WTC11 (cell line): Measurements from ENCODE around the gene COMMD6. TPM values are rescaled to one million over a fixed set of nuclear protein-coding genes. Genes with fewer than 3 reads are reported as not detected.

ENCODE experiments used
- ATAC-seq: fragments of 200-7000 bp; cut with Tn5 transposase; 2 replicates; pipeline ENCODE4 v1.10.0; 2021; ENCODE audit warnings: mild to moderate bottlenecking, moderate library complexity
- CTCF ChIA-PET: fragments of 300-600 bp; sonication (Branson Sonifier 250); formaldehyde crosslinking; loops from one replicate; lab custom pipeline; 2021; ENCODE audit warnings: antibody characterized with exemption; lab: Charles Lee
- POLR2A ChIA-PET: fragments of 350-600 bp; sonication (Branson Sonifier 250); formaldehyde crosslinking; loops from one replicate; lab custom pipeline; 2021; ENCODE audit warnings: antibody characterized with exemption; lab: Charles Lee
- DNase-seq: peaks from one replicate; pipeline ENCODE4 v3.0.0; 2021; ENCODE audit warnings: low spot score
- H3K27ac Mint-ChIP-seq: 2 replicates; pipeline ENCODE4 v1.8.0; 2021; ENCODE audit warnings: mixed read lengths
- H3K27me3 Mint-ChIP-seq: 2 replicates; pipeline ENCODE4 v1.8.0; 2021; ENCODE audit warnings: low read depth, mild to moderate bottlenecking, moderate library complexity, mixed read lengths
- H3K36me3 Mint-ChIP-seq: 2 replicates; pipeline ENCODE4 v1.8.0; 2021; ENCODE audit warnings: mixed read lengths
- H3K4me1 Mint-ChIP-seq: 2 replicates; pipeline ENCODE4 v1.8.0; 2022; ENCODE audit warnings: mixed read lengths
- H3K4me3 Mint-ChIP-seq: 2 replicates; pipeline ENCODE4 v1.8.0; 2021; ENCODE audit warnings: mild to moderate bottlenecking, moderate library complexity, mixed read lengths
- H3K9me3 Mint-ChIP-seq: 2 replicates; pipeline ENCODE4 v1.8.0; 2021; ENCODE audit warnings: mixed read lengths
- ELF4 ChIP-seq: sonication (generic); formaldehyde crosslinking; IDR thresholded peaks from 2 replicates; pipeline ENCODE4 v1.8.1; 2022; ENCODE audit warnings: low read depth, mild to moderate bottlenecking, moderate library complexity, missing genetic modification reagents
- EMX1 ChIP-seq: fragments of 250-450 bp; sonication (Bioruptor Pico); IDR thresholded peaks from 2 replicates; pipeline ENCODE4 v1.8.0; 2021; ENCODE audit warnings: mild to moderate bottlenecking
- GRHL2 ChIP-seq: fragments of 250-450 bp; sonication (Bioruptor Pico); IDR thresholded peaks from 2 replicates; pipeline ENCODE4 v1.8.0; 2022; ENCODE audit warnings: mild to moderate bottlenecking, moderate library complexity; ENCODE audit not compliant: insufficient replicate concordance, severe bottlenecking
- KAT7 ChIP-seq: sonication (generic); formaldehyde crosslinking; IDR thresholded peaks from 2 replicates; pipeline ENCODE4 v1.8.1; 2023; ENCODE audit warnings: missing genetic modification reagents, mild to moderate bottlenecking, borderline replicate concordance
- NR3C1 ChIP-seq: sonication (generic); formaldehyde crosslinking; conservative IDR thresholded peaks from 2 replicates; pipeline ENCODE4 v1.8.1; 2023; ENCODE audit warnings: low read depth, mild to moderate bottlenecking, missing genetic modification reagents
- SMAD4 ChIP-seq: sonication (generic); formaldehyde crosslinking; IDR thresholded peaks from 2 replicates; pipeline ENCODE4 v1.8.0; 2022; ENCODE audit warnings: mild to moderate bottlenecking, missing genetic modification reagents
- SOX15 ChIP-seq: fragments of 250-450 bp; sonication (Bioruptor Pico); IDR thresholded peaks from 2 replicates; pipeline ENCODE4 v1.9.0; 2021; ENCODE audit warnings: mild to moderate bottlenecking
- TCF7 ChIP-seq: sonication (generic); formaldehyde crosslinking; IDR thresholded peaks from 2 replicates; pipeline ENCODE4 v1.8.0; 2022; ENCODE audit warnings: mild to moderate bottlenecking, low read depth, missing genetic modification reagents, moderate library complexity
- ZNF232 ChIP-seq: sonication (generic); formaldehyde crosslinking; IDR thresholded peaks from 2 replicates; pipeline ENCODE4 v1.8.0; 2022; ENCODE audit warnings: mild to moderate bottlenecking, missing genetic modification reagents
- ZNF423 ChIP-seq: fragments of 250-450 bp; sonication (Bioruptor Pico); IDR thresholded peaks from 2 replicates; pipeline ENCODE4 v2.1.2; 2022; ENCODE audit warnings: mild to moderate bottlenecking, moderate library complexity
- ZNF671 ChIP-seq: fragments of 250-450 bp; sonication (Bioruptor Pico); IDR thresholded peaks from 2 replicates; pipeline ENCODE4 v1.8.0; 2021; ENCODE audit warnings: mild to moderate bottlenecking
- total RNA-seq: library from RNA; stranded (reverse); gene quantifications from 3 replicates; pipeline ENCODE4 v1.2.3, GENCODE V29; 2021
- TF ChIP-seq, protein P1 (sequence below): sonication (generic); formaldehyde crosslinking; IDR thresholded peaks from 2 replicates; pipeline ENCODE4 v1.8.0; 2022; ENCODE audit warnings: mild to moderate bottlenecking, missing genetic modification reagents
- TF ChIP-seq, protein P2 (sequence below): sonication (generic); formaldehyde crosslinking; IDR thresholded peaks from 2 replicates; pipeline ENCODE4 v1.8.1; 2022; ENCODE audit warnings: low read depth, missing genetic modification reagents, borderline replicate concordance
- TF ChIP-seq, protein P3 (sequence below): fragments of 250-450 bp; sonication (Bioruptor Pico); IDR thresholded peaks from 2 replicates; pipeline ENCODE4 v2.1.2; 2022; ENCODE audit warnings: mild to moderate bottlenecking, moderate library complexity
- TF ChIP-seq, protein P4 (sequence below): sonication (generic); formaldehyde crosslinking; IDR thresholded peaks from 2 replicates; pipeline ENCODE4 v1.8.0; 2023; ENCODE audit warnings: missing genetic modification reagents
- TF ChIP-seq, protein P5 (sequence below): sonication (generic); formaldehyde crosslinking; IDR thresholded peaks from 2 replicates; pipeline ENCODE4 v1.8.0; 2022; ENCODE audit warnings: missing genetic modification reagents
- TF ChIP-seq, protein P6 (sequence below): fragments of 250-450 bp; sonication (Bioruptor Pico); conservative IDR thresholded peaks from 2 replicates; pipeline ENCODE4 v1.9.0; 2021; ENCODE audit warnings: mild to moderate bottlenecking
- TF ChIP-seq, protein P7 (sequence below): sonication (generic); formaldehyde crosslinking; IDR thresholded peaks from 2 replicates; pipeline ENCODE4 v1.8.0; 2022; ENCODE audit warnings: mild to moderate bottlenecking, missing genetic modification reagents
- TF ChIP-seq, protein P8 (sequence below): sonication (generic); formaldehyde crosslinking; IDR thresholded peaks from 2 replicates; pipeline ENCODE4 v1.8.1; 2023; ENCODE audit warnings: mild to moderate bottlenecking, missing genetic modification reagents, moderate library complexity

The COMMD6 gene
- total RNA-seq, 1 experiment from 2014 or later = 94.6 TPM

DNA sequence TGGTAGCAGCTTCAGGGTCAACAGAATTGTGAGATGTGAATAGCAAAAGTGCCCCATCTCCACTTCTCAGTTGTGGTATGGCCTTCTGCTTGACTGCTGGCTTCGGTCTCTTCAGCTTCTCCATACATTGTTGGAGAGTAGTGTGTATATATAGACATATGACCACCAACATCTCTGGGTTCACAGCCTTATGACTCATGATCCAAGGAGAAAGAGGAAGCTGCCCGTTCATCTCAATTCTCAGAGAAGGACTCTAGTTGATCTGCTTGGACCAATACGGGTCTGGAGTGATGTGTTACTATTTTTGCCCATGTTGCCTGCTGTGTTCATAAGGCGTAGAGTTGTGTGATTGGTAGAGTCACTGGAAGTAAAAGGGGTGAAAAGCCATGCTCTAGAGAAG is 3.6 kb upstream of the COMMD6 start (continued):
- TF ChIP-seq, protein P1, sequence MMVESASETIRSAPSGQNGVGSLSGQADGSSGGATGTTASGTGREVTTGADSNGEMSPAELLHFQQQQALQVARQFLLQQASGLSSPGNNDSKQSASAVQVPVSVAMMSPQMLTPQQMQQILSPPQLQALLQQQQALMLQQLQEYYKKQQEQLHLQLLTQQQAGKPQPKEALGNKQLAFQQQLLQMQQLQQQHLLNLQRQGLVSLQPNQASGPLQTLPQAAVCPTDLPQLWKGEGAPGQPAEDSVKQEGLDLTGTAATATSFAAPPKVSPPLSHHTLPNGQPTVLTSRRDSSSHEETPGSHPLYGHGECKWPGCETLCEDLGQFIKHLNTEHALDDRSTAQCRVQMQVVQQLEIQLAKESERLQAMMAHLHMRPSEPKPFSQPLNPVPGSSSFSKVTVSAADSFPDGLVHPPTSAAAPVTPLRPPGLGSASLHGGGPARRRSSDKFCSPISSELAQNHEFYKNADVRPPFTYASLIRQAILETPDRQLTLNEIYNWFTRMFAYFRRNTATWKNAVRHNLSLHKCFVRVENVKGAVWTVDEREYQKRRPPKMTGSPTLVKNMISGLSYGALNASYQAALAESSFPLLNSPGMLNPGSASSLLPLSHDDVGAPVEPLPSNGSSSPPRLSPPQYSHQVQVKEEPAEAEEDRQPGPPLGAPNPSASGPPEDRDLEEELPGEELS = no peak
- TF ChIP-seq, protein P2, sequence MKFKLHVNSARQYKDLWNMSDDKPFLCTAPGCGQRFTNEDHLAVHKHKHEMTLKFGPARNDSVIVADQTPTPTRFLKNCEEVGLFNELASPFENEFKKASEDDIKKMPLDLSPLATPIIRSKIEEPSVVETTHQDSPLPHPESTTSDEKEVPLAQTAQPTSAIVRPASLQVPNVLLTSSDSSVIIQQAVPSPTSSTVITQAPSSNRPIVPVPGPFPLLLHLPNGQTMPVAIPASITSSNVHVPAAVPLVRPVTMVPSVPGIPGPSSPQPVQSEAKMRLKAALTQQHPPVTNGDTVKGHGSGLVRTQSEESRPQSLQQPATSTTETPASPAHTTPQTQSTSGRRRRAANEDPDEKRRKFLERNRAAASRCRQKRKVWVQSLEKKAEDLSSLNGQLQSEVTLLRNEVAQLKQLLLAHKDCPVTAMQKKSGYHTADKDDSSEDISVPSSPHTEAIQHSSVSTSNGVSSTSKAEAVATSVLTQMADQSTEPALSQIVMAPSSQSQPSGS = no peak
- TF ChIP-seq SOX15 (CRISPR knock-in tag) (no peak), EMX1 (CRISPR knock-in tag) (no peak), KAT7 (CRISPR knock-in tag) (no peak), ZNF423 (no peak), GRHL2 (no peak), SMAD4 (CRISPR knock-in tag) (no peak)
- TF ChIP-seq, protein P3, sequence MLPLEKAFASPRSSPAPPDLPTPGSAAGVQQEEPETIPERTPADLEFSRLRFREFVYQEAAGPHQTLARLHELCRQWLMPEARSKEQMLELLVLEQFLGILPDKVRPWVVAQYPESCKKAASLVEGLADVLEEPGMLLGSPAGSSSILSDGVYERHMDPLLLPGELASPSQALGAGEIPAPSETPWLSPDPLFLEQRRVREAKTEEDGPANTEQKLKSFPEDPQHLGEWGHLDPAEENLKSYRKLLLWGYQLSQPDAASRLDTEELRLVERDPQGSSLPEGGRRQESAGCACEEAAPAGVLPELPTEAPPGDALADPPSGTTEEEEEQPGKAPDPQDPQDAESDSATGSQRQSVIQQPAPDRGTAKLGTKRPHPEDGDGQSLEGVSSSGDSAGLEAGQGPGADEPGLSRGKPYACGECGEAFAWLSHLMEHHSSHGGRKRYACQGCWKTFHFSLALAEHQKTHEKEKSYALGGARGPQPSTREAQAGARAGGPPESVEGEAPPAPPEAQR (CRISPR knock-in tag) = no peak
- TF ChIP-seq, protein P4, sequence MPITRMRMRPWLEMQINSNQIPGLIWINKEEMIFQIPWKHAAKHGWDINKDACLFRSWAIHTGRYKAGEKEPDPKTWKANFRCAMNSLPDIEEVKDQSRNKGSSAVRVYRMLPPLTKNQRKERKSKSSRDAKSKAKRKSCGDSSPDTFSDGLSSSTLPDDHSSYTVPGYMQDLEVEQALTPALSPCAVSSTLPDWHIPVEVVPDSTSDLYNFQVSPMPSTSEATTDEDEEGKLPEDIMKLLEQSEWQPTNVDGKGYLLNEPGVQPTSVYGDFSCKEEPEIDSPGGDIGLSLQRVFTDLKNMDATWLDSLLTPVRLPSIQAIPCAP = no peak
- TF ChIP-seq, protein P5, sequence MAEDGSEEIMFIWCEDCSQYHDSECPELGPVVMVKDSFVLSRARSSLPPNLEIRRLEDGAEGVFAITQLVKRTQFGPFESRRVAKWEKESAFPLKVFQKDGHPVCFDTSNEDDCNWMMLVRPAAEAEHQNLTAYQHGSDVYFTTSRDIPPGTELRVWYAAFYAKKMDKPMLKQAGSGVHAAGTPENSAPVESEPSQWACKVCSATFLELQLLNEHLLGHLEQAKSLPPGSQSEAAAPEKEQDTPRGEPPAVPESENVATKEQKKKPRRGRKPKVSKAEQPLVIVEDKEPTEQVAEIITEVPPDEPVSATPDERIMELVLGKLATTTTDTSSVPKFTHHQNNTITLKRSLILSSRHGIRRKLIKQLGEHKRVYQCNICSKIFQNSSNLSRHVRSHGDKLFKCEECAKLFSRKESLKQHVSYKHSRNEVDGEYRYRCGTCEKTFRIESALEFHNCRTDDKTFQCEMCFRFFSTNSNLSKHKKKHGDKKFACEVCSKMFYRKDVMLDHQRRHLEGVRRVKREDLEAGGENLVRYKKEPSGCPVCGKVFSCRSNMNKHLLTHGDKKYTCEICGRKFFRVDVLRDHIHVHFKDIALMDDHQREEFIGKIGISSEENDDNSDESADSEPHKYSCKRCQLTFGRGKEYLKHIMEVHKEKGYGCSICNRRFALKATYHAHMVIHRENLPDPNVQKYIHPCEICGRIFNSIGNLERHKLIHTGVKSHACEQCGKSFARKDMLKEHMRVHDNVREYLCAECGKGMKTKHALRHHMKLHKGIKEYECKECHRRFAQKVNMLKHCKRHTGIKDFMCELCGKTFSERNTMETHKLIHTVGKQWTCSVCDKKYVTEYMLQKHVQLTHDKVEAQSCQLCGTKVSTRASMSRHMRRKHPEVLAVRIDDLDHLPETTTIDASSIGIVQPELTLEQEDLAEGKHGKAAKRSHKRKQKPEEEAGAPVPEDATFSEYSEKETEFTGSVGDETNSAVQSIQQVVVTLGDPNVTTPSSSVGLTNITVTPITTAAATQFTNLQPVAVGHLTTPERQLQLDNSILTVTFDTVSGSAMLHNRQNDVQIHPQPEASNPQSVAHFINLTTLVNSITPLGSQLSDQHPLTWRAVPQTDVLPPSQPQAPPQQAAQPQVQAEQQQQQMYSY = no peak
- TF ChIP-seq, protein P6, sequence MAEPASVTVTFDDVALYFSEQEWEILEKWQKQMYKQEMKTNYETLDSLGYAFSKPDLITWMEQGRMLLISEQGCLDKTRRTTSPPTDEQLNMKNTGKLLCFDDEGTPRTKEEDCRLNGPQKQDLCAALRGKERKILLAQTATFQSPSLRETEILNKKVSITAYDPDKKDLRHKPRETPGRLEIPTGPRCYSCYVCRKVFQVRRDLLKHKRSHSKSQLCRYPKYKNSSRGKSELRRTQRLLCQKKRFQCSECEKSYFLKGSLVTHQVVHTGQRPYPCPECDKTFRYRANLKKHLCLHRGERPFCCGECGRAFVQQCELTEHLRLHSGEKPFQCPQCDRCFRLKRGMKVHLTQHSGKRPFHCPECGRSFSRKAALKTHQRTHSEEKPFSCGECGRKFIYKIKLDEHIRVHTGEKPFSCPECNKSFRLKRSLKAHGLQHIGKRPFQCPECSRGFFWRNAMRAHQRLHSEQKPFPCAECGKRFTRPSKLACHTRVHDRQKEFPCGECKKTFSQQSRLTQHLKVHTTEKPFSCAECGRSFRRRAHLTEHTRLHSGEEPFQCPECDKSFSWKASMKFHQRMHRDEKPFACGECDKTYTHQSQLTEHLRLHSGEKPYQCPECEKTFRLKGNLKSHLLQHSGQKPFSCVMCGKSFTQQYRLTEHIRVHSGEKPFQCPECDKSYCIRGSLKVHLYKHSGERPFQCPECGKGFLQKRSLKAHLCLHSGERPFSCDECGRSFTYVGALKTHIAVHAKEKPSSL = no peak
- TF ChIP-seq, protein P7, sequence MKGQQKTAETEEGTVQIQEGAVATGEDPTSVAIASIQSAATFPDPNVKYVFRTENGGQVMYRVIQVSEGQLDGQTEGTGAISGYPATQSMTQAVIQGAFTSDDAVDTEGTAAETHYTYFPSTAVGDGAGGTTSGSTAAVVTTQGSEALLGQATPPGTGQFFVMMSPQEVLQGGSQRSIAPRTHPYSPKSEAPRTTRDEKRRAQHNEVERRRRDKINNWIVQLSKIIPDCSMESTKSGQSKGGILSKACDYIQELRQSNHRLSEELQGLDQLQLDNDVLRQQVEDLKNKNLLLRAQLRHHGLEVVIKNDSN (CRISPR knock-in tag) = no peak

DNA sequence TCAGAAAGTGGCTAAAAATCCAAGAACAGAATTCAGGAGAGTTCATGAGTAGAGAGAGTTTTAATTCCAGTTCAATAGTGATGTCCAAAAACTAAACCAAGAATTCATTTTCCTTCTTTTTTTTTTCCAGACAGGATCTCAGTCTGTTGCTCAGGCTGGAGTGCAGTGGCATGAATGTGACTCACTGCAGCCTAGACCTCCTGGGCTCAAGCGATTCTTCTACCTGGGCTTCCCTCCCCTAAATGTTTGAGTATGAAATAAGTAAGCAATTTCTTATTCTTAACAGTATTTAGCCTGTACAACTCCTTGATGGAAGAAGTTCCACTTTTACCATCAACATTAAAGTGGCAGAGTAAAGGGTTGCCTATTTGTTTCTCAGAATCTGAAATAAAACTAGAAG is 3.8 kb downstream of the COMMD6 start:
- TF ChIP-seq NR3C1 (CRISPR knock-in tag) = no peak
- no peak for TF ChIP-seq EMX1 (CRISPR knock-in tag)
- no peak for TF ChIP-seq ZNF671
- no peak for TF ChIP-seq GRHL2
- TF ChIP-seq TCF7 = no peak
- no peak for TF ChIP-seq ELF4 (CRISPR knock-in tag)
- no peak for TF ChIP-seq ZNF232
- TF ChIP-seq, protein P8, sequence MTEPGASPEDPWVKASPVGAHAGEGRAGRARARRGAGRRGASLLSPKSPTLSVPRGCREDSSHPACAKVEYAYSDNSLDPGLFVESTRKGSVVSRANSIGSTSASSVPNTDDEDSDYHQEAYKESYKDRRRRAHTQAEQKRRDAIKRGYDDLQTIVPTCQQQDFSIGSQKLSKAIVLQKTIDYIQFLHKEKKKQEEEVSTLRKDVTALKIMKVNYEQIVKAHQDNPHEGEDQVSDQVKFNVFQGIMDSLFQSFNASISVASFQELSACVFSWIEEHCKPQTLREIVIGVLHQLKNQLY (CRISPR knock-in tag) = no peak
- Mint-ChIP-seq H3K4me3 (no peak overlapping the region), H3K27me3 (no peaks in the 10 kb centered on the region), H3K27ac (no peak overlapping the region), H3K36me3 (peaks cover 41% of the 10 kb centered on the region), H3K9me3 (peaks cover 7% of the 10 kb centered on the region), H3K4me1 (peaks cover 38% of the 10 kb centered on the region)
- ChIA-PET CTCF (no interaction called here), POLR2A (no interaction called here)
- ATAC-seq (no peak), DNase-seq (no peak)
